ENCODE results near the gene TAF10.

The TAF10 gene

GRCh38 chr11:6608011-6608410, 4.0 kb downstream of the TAF10 start:
- no peak for DNase-seq (ENCODE audit: extremely low spot score)
- TF ChIP-seq NFRKB (IDR thresholded peaks at IDR 0.05) = no peak
- TF ChIP-seq FOXA1 (IDR thresholded peaks at IDR 0.05) = no peak
- TF ChIP-seq CTBP1 (IDR thresholded peaks at IDR 0.05; ENCODE audit: borderline replicate concordance) = no peak
- TF ChIP-seq SUZ12 (IDR thresholded peaks at IDR 0.05) = no peak
- no peak for TF ChIP-seq ZNF384 (IDR thresholded peaks at IDR 0.05)
- no peak for TF ChIP-seq ELF4 (IDR thresholded peaks at IDR 0.05)
- no peak for TF ChIP-seq LEF1 (IDR thresholded peaks at IDR 0.05; ENCODE audit: borderline replicate concordance)
- TF ChIP-seq HDGF (IDR thresholded peaks at IDR 0.05; ENCODE audit: borderline replicate concordance) = no peak
- no peak for TF ChIP-seq TARDBP (IDR thresholded peaks at IDR 0.05)
- TF ChIP-seq ARNT (IDR thresholded peaks at IDR 0.05) = no peak
- no peak for TF ChIP-seq BHLHE40 (IDR thresholded peaks at IDR 0.05; ENCODE audit: borderline replicate concordance)
- TF ChIP-seq PKNOX1 (IDR thresholded peaks at IDR 0.05) = no peak
- ChIA-PET POLR2A (interaction anchor here (1.7 to 3.5 kb wide), 3 partner anchors 11 to 76 kb away, joined by 6 to 14 read pairs (median 13); partner anchors contain the start of genes MRPL17 and TPP1), CTCF (no interaction called here)

GRCh38 chr11:6607190-6607795, 4.7 kb downstream of the TAF10 start:
- ChIA-PET CTCF (interaction anchor here (0.9 kb wide), 1 partner anchor 228 kb away, joined by 7 read pairs; no protein-coding TSS in a partner anchor), POLR2A (interaction anchor here (1.1 to 3.5 kb wide), 5 partner anchors 11 to 76 kb away, joined by 3 to 14 read pairs (median 6); partner anchors contain the start of genes MRPL17 and TPP1)

GRCh38 chr11:6606471-6607189, 5.4 kb downstream of the TAF10 start:
- ChIA-PET CTCF (interaction anchor here (0.9 kb wide), 1 partner anchor 227 kb away, joined by 7 read pairs; no protein-coding TSS in a partner anchor), POLR2A (interaction anchor here (1.1 to 3.5 kb wide), 5 partner anchors 12 to 77 kb away, joined by 3 to 14 read pairs (median 6); partner anchors contain the start of genes MRPL17 and TPP1)
- peak; percentile 74 for DNase-seq (ENCODE audit: extremely low spot score)
- no peak for TF ChIP-seq ELF4 (IDR thresholded peaks at IDR 0.05)
- TF ChIP-seq FOXK2 (IDR thresholded peaks at IDR 0.05) = no peak
- TF ChIP-seq TARDBP (IDR thresholded peaks at IDR 0.05) = no peak
- TF ChIP-seq HDGF (IDR thresholded peaks at IDR 0.05; ENCODE audit: borderline replicate concordance) = no peak
- no peak for TF ChIP-seq ZNF384 (IDR thresholded peaks at IDR 0.05)
- no peak for TF ChIP-seq NFRKB (IDR thresholded peaks at IDR 0.05)
- TF ChIP-seq FOXA1 (IDR thresholded peaks at IDR 0.05) = no peak
- TF ChIP-seq SUZ12 (IDR thresholded peaks at IDR 0.05) = no peak
- no peak for TF ChIP-seq CTBP1 (IDR thresholded peaks at IDR 0.05; ENCODE audit: borderline replicate concordance)

More at GRCh38 chr11:6607190-6607795, 4.7 kb downstream of the TAF10 start:
- TF ChIP-seq SP1 (IDR thresholded peaks at IDR 0.05) (no peak), FOXK2 (IDR thresholded peaks at IDR 0.05) (no peak), ELF4 (IDR thresholded peaks at IDR 0.05) (no peak), ZNF384 (IDR thresholded peaks at IDR 0.05) (no peak), L3MBTL2 (conservative IDR thresholded peaks at IDR 0.05) (no peak), ARNT (IDR thresholded peaks at IDR 0.05) (no peak), TARDBP (IDR thresholded peaks at IDR 0.05) (no peak), HDGF (IDR thresholded peaks at IDR 0.05; ENCODE audit: borderline replicate concordance) (no peak), NFRKB (IDR thresholded peaks at IDR 0.05) (no peak), LEF1 (IDR thresholded peaks at IDR 0.05; ENCODE audit: borderline replicate concordance) (no peak), FOXM1 (IDR thresholded peaks at IDR 0.05; ENCODE audit: borderline replicate concordance) (no peak), PKNOX1 (IDR thresholded peaks at IDR 0.05) (no peak), BHLHE40 (IDR thresholded peaks at IDR 0.05; ENCODE audit: borderline replicate concordance) (no peak), FOXA1 (IDR thresholded peaks at IDR 0.05) (no peak), CTBP1 (IDR thresholded peaks at IDR 0.05; ENCODE audit: borderline replicate concordance) (no peak)
- DNase-seq (ENCODE audit: extremely low spot score) = no peak

GRCh38 chr11:6604790-6605189, 7.2 kb downstream of the TAF10 start:
- POLR2A ChIA-PET = interaction anchor here (0.6 to 3.2 kb wide), 9 partner anchors 7 to 186 kb away, joined by 3 to 18 read pairs (median 8); partner anchors contain the start of genes APBB1, ARFIP2, MRPL17 and TAF10
- CTCF ChIA-PET = interaction anchor here (0.6 to 0.8 kb wide), 2 partner anchors 98 to 102 kb away, joined by 3 read pairs; no protein-coding TSS in a partner anchor
- DNase-seq (ENCODE audit: extremely low spot score) = no peak
- TF ChIP-seq TARDBP (IDR thresholded peaks at IDR 0.05) = no peak

- no peak for TF ChIP-seq NFRKB (IDR thresholded peaks at IDR 0.05)
- TF ChIP-seq LEF1 (IDR thresholded peaks at IDR 0.05; ENCODE audit: borderline replicate concordance) = no peak
- POLR2A ChIA-PET = interaction anchor here (0.6 to 3.2 kb wide), 10 partner anchors 8 to 185 kb away, joined by 3 to 18 read pairs (median 7); partner anchors contain the start of genes APBB1, ARFIP2, MRPL17 and TAF10
- CTCF ChIA-PET = interaction anchor here (0.6 to 0.8 kb wide), 2 partner anchors 99 to 102 kb away, joined by 3 read pairs; no protein-coding TSS in a partner anchor
- peak; percentile 56 for DNase-seq (ENCODE audit: extremely low spot score)
Measured at GRCh38 chr11:6604081-6604626, 7.9 kb downstream of the TAF10 start.

- peak; percentile 91 for DNase-seq (ENCODE audit: extremely low spot score)
- POLR2A ChIA-PET = interaction anchor here (0.6 to 3.2 kb wide), 14 partner anchors 8 to 122 kb away, joined by 3 to 18 read pairs (median 5); partner anchors contain the start of genes ARFIP2, MRPL17, TAF10 and TIMM10B
- CTCF ChIA-PET = no interaction called here
- TF ChIP-seq L3MBTL2 (conservative IDR thresholded peaks at IDR 0.05) = peak; percentile 85
- TF ChIP-seq ARNT (IDR thresholded peaks at IDR 0.05) = peak; percentile 58
- 0 out of 2 replicates have a peak, but pooled peaks have one; percentile 26 for TF ChIP-seq ELF4 (IDR thresholded peaks at IDR 0.05)
- no peak for TF ChIP-seq TARDBP (IDR thresholded peaks at IDR 0.05)
Measured at GRCh38 chr11:6603287-6604080, 8.5 kb downstream of the TAF10 start, which contains the start of the genes ILK and RRP8. Gene ILK, plus strand, starts transcription at chr11:6603774. Its CDS starts 498 bp downstream, at chr11:6604272. Gene RRP8, minus strand, starts transcription at chr11:6603616. Its CDS starts 114 bp downstream, at chr11:6603502.

Measured in HEK293T (cell line).